GM23338 (cell line): ENCODE measurements around the gene SLC2A13.

Experiments used
- CREB1 ChIP-seq: fragments of 250-450 bp; sonication (Bioruptor Pico); IDR thresholded peaks from 2 replicates; pipeline ENCODE4 v1.5.0; 2020; ENCODE audit warnings: low read depth, mild to moderate bottlenecking, moderate library complexity
- CTCF ChIP-seq, 2 experiments: fragments of 200-600 bp in 1 of 2; sonication (generic) in 1 of 2; conservative IDR thresholded peaks; 2 replicates each; pipeline versions ENCODE4 v1.5.1 to v1.6.1; 2016 to 2017; ENCODE audit warnings: antibody characterized with exemption in 2 of 2, low read depth in 2 of 2, mild to moderate bottlenecking in 2 of 2, moderate library complexity in 1 of 2
- EZH2 ChIP-seq: fragments of 200-600 bp; sonication (generic); IDR thresholded peaks from one replicate; pipeline ENCODE4 v1.8.0; 2017; ENCODE audit warnings: antibody characterized with exemption, mild to moderate bottlenecking, low read depth; ENCODE audit not compliant: unreplicated experiment
- EZH2phosphoT487 ChIP-seq: fragments of 200-600 bp; sonication (generic); IDR thresholded peaks from one replicate; pipeline ENCODE4 v1.8.1; 2018; ENCODE audit warnings: antibody characterized with exemption; ENCODE audit not compliant: unreplicated experiment
- JUNB ChIP-seq: IDR thresholded peaks from one replicate; pipeline ENCODE4 v1.6.1; 2016; ENCODE audit warnings: antibody characterized with exemption; ENCODE audit not compliant: unreplicated experiment
- NANOG ChIP-seq: IDR thresholded peaks from 2 replicates; pipeline ENCODE4 v1.6.1; 2016; ENCODE audit warnings: antibody characterized with exemption, borderline replicate concordance
- POLR2AphosphoS5 ChIP-seq: IDR thresholded peaks from 2 replicates; pipeline ENCODE4 v1.6.1; 2016; ENCODE audit warnings: antibody characterized with exemption, low read depth
- REST ChIP-seq: IDR thresholded peaks from one replicate; pipeline ENCODE4 v1.6.1; 2018; ENCODE audit warnings: antibody characterized with exemption; ENCODE audit not compliant: unreplicated experiment
- STAT1 ChIP-seq: IDR thresholded peaks from one replicate; pipeline ENCODE4 v1.6.1; 2016; ENCODE audit warnings: antibody characterized with exemption; ENCODE audit not compliant: unreplicated experiment
- ZNF114 ChIP-seq: fragments of 250-450 bp; sonication (Bioruptor Pico); IDR thresholded peaks from 2 replicates; pipeline ENCODE4 v1.5.0; 2020; ENCODE audit warnings: mild to moderate bottlenecking, moderate library complexity
- TF ChIP-seq, protein P1 (sequence below): IDR thresholded peaks from 2 replicates; pipeline ENCODE4 v1.6.1; 2016; ENCODE audit warnings: antibody characterized with exemption
- TF ChIP-seq, protein P2 (sequence below): fragments of 250-450 bp; sonication (Bioruptor Pico); IDR thresholded peaks from 2 replicates; pipeline ENCODE4 v1.5.0; 2020; ENCODE audit warnings: mild to moderate bottlenecking, moderate library complexity

- TF ChIP-seq CTCF (conservative IDR thresholded peaks at IDR 0.05; ENCODE audit: low read depth in 2 of 2) (no peak), REST (no peak), EZH2 (no peak), EZH2phosphoT487 (no peak), NANOG (no peak), POLR2AphosphoS5 (no peak), CREB1 (CRISPR knock-in tag) (no peak), JUNB (no peak), STAT1 (no peak), ZNF114 (CRISPR knock-in tag) (no peak)
- TF ChIP-seq, protein P1, sequence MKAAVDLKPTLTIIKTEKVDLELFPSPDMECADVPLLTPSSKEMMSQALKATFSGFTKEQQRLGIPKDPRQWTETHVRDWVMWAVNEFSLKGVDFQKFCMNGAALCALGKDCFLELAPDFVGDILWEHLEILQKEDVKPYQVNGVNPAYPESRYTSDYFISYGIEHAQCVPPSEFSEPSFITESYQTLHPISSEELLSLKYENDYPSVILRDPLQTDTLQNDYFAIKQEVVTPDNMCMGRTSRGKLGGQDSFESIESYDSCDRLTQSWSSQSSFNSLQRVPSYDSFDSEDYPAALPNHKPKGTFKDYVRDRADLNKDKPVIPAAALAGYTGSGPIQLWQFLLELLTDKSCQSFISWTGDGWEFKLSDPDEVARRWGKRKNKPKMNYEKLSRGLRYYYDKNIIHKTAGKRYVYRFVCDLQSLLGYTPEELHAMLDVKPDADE, result no peak
- TF ChIP-seq, protein P2, sequence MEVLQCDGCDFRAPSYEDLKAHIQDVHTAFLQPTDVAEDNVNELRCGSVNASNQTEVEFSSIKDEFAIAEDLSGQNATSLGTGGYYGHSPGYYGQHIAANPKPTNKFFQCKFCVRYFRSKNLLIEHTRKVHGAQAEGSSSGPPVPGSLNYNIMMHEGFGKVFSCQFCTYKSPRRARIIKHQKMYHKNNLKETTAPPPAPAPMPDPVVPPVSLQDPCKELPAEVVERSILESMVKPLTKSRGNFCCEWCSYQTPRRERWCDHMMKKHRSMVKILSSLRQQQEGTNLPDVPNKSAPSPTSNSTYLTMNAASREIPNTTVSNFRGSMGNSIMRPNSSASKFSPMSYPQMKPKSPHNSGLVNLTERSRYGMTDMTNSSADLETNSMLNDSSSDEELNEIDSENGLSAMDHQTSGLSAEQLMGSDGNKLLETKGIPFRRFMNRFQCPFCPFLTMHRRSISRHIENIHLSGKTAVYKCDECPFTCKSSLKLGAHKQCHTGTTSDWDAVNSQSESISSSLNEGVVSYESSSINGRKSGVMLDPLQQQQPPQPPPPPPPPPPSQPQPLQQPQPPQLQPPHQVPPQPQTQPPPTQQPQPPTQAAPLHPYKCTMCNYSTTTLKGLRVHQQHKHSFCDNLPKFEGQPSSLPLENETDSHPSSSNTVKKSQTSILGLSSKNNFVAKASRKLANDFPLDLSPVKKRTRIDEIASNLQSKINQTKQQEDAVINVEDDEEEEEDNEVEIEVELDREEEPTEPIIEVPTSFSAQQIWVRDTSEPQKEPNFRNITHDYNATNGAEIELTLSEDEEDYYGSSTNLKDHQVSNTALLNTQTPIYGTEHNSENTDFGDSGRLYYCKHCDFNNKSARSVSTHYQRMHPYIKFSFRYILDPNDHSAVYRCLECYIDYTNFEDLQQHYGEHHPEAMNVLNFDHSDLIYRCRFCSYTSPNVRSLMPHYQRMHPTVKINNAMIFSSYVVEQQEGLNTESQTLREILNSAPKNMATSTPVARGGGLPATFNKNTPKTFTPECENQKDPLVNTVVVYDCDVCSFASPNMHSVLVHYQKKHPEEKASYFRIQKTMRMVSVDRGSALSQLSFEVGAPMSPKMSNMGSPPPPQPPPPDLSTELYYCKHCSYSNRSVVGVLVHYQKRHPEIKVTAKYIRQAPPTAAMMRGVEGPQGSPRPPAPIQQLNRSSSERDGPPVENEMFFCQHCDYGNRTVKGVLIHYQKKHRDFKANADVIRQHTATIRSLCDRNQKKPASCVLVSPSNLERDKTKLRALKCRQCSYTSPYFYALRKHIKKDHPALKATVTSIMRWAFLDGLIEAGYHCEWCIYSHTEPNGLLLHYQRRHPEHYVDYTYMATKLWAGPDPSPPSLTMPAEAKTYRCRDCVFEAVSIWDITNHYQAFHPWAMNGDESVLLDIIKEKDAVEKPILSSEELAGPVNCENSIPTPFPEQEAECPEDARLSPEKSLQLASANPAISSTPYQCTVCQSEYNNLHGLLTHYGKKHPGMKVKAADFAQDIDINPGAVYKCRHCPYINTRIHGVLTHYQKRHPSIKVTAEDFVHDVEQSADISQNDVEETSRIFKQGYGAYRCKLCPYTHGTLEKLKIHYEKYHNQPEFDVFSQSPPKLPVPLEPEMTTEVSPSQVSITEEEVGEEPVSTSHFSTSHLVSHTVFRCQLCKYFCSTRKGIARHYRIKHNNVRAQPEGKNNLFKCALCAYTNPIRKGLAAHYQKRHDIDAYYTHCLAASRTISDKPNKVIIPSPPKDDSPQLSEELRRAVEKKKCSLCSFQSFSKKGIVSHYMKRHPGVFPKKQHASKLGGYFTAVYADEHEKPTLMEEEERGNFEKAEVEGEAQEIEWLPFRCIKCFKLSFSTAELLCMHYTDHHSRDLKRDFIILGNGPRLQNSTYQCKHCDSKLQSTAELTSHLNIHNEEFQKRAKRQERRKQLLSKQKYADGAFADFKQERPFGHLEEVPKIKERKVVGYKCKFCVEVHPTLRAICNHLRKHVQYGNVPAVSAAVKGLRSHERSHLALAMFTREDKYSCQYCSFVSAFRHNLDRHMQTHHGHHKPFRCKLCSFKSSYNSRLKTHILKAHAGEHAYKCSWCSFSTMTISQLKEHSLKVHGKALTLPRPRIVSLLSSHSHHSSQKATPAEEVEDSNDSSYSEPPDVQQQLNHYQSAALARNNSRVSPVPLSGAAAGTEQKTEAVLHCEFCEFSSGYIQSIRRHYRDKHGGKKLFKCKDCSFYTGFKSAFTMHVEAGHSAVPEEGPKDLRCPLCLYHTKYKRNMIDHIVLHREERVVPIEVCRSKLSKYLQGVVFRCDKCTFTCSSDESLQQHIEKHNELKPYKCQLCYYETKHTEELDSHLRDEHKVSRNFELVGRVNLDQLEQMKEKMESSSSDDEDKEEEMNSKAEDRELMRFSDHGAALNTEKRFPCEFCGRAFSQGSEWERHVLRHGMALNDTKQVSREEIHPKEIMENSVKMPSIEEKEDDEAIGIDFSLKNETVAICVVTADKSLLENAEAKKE, result no peak
These were observed 40.0 kb upstream of the SLC2A13 start for GRCh38 chr12:40145896-40146295.
